Left cardiac atrium (tissue), 4 donors: ENCODE data around the gene REC8. TPM values are rescaled to one million over a fixed set of nuclear protein-coding genes. Genes with fewer than 3 reads are reported as not detected.

ENCODE experiments used
- ATAC-seq, 2 donors: fragments of 200-7000 bp; cut with Tn5 transposase; one replicate each; pipeline ENCODE4 v1.9.1; 2020; ENCODE audit warnings: mild to moderate bottlenecking in 2 of 2, moderate library complexity in 2 of 2
- DNase-seq: peaks from one replicate; pipeline ENCODE4 v3.0.0-alpha.2; 2020
- intact Hi-C, 2 donors: fragments of 100-400 bp; cut with DNase I; formaldehyde crosslinking; loops; one replicate each; pipeline versions ENCODE4 v1.14.1 to v1.15.1; 2022 to 2023
- long read RNA-seq: library from polyadenylated mRNA; unstranded; transcript quantifications from one replicate; pipeline ENCODE4 v2.0.0, GENCODE V29; 2021
- total RNA-seq, 2 donors: library from RNA; stranded (reverse); fragmentation: NEBNext Ultra II Directional; extraction: Animal tissue kit (Norgen Biotek cat#: 25700); gene quantifications; one replicate each; pipeline ENCODE4 v1.2.1, GENCODE V29; 2021
- donor health status: DM: no; HTN: yes; CAD: no.
- donor health status: DM: no; HTN: yes; CAD: no; lungs with severe emphysema.
- donor health status: DM: yes; HTN: yes; CAD: no.
- donor health status: Dilated cardiomyopathy.

Gene REC8
- total RNA-seq = 1 to 10 TPM; 8.4 to 8.9 TPM
- long read RNA-seq, partial matches to known transcripts = 0 of 2 reads
- long read RNA-seq, other reads (novel, unspliced or antisense) = 1 of 2 reads

GRCh38 chr14:24171422-24172260, at the start of gene REC8:
REC8 (plus strand) TSS chr14:24172080; CDS start chr14:24172553, 473 bp downstream.
- intact Hi-C loops = no loop called here
- peak; percentile 81 for DNase-seq
- ATAC-seq = peak; percentile 85 to 92

- DNase-seq = no peak
- intact Hi-C loops = no loop called here
- no peak for ATAC-seq
Measured at GRCh38 chr14:24122416-24122815, 49.5 kb upstream of the REC8 start.

- intact Hi-C loops = no loop called here
- no peak for ATAC-seq
- DNase-seq = no peak
Measured at GRCh38 chr14:24122898-24123297, 49.0 kb upstream of the REC8 start.

GRCh38 chr14:24123424-24124417, 48.2 kb upstream of the REC8 start:
- ATAC-seq (no peak), DNase-seq (no peak)
- intact Hi-C loops = no loop called here

GRCh38 chr14:24126939-24127338, 44.9 kb upstream of the REC8 start:
- DNase-seq = no peak
- intact Hi-C loops = no loop called here
- no peak for ATAC-seq

- intact Hi-C loops = no loop called here
- no peak for DNase-seq
- ATAC-seq = no peak
Measured at GRCh38 chr14:24127673-24128072, 44.2 kb upstream of the REC8 start.

GRCh38 chr14:24129410-24129998, 42.4 kb upstream of the REC8 start:
- no peak for DNase-seq
- no peak for ATAC-seq
- intact Hi-C loops = no loop called here

GRCh38 chr14:24130380-24130716, 41.5 kb upstream of the REC8 start, which contains the start of gene FITM1:
FITM1 (plus strand) TSS chr14:24130659; CDS start chr14:24131564, 905 bp downstream.
- ATAC-seq = no peak
- no peak for DNase-seq
- intact Hi-C loops = no loop called here

- intact Hi-C loops = no loop called here
- DNase-seq = peak; percentile 74
- ATAC-seq = peak; percentile 62 to 64
Measured at GRCh38 chr14:24130717-24131548, 40.9 kb upstream of the REC8 start.

GRCh38 chr14:24131549-24131966, 40.3 kb upstream of the REC8 start:
- intact Hi-C loops = no loop called here
- ATAC-seq = peak; percentile 1 to 5
- no peak for DNase-seq

- ATAC-seq = no peak
- intact Hi-C loops = no loop called here
- no peak for DNase-seq
Measured at GRCh38 chr14:24132061-24132685, 39.7 kb upstream of the REC8 start.

- intact Hi-C loops = no loop called here
- ATAC-seq (no peak), DNase-seq (no peak)
Measured at GRCh38 chr14:24132976-24133375, 38.9 kb upstream of the REC8 start.

GRCh38 chr14:24133735-24134134, 38.1 kb upstream of the REC8 start:
- intact Hi-C loops = no loop called here
- DNase-seq = no peak
- ATAC-seq = no peak

GRCh38 chr14:24135584-24135833, 36.4 kb upstream of the REC8 start:
- DNase-seq (no peak), ATAC-seq (no peak)
- intact Hi-C loops = no loop called here

- intact Hi-C loops = no loop called here
- DNase-seq (peak; percentile 95), ATAC-seq (peak; percentile 95)
Measured at GRCh38 chr14:24135834-24136683, 35.8 kb upstream of the REC8 start, which contains the start of gene PSME1. PSME1 (plus strand) TSS chr14:24136194; CDS start chr14:24136263, 69 bp downstream.

- ATAC-seq = no peak
- intact Hi-C loops = no loop called here
- DNase-seq = no peak
Measured at GRCh38 chr14:24136684-24137528, 35.0 kb upstream of the REC8 start.
